Heart right ventricle (tissue), 16 donors: ENCODE measurements around the gene REPS1. TPM values are rescaled to one million over a fixed set of nuclear protein-coding genes. Genes with fewer than 3 reads are reported as not detected.
"Not testable (repeated sequence)": the region's sequence is repeated elsewhere in the genome, so short reads cannot be mapped to it uniquely, and the experiment has no call there.

ENCODE experiments used
- ATAC-seq, 8 donors: fragments of 200-7000 bp; cut with Tn5 transposase; one replicate each; pipeline ENCODE4 v1.9.1; 2020; ENCODE audit warnings: mild to moderate bottlenecking in 8 of 8, moderate library complexity in 8 of 8, moderate number of reproducible peaks in 1 of 8
- DNase-seq, 2 donors: peaks; one replicate each; pipeline ENCODE4 v3.0.0-alpha.2; 2020
- H3K27ac ChIP-seq, 10 donors: fragments of 200-600 bp; sonication (generic) in 2 of 10; one replicate each; pipeline versions ENCODE4 v1.5.0 to v1.8.0; 2020 to 2022; ENCODE audit warnings: mild to moderate bottlenecking in 3 of 10
- H3K27me3 ChIP-seq, 7 donors: fragments of 200-600 bp; one replicate each; pipeline ENCODE4 v1.8.0; 2021 to 2022; ENCODE audit warnings: mild to moderate bottlenecking in 2 of 7
- H3K36me3 ChIP-seq, 9 donors: fragments of 200-600 bp; sonication (generic) in 1 of 9; one replicate each; pipeline versions ENCODE4 v1.5.0 to v1.8.0; 2020 to 2022; ENCODE audit warnings: mild to moderate bottlenecking in 2 of 9
- H3K4me1 ChIP-seq, 9 donors: fragments of 200-600 bp; sonication (generic) in 1 of 9; one replicate each; pipeline versions ENCODE4 v1.5.0 to v1.8.0; 2020 to 2022; ENCODE audit warnings: mild to moderate bottlenecking in 4 of 9
- H3K4me3 ChIP-seq, 10 donors: fragments of 200-600 bp; sonication (generic) in 2 of 10; one replicate each; pipeline versions ENCODE4 v1.5.0 to v1.8.0; 2020 to 2022; ENCODE audit warnings: mild to moderate bottlenecking in 7 of 10, moderate library complexity in 2 of 10
- H3K9me3 ChIP-seq, 11 donors: fragments of 200-600 bp in 10 of 11; sonication (generic) in 2 of 11; one replicate each; pipeline versions ENCODE4 v1.5.0 to v1.8.0; 2013 to 2022; ENCODE audit warnings: mild to moderate bottlenecking in 2 of 11, control low read depth in 1 of 11, moderate library complexity in 1 of 11
- WGBS, 2 donors: extraction: QIAGEN DNeasy Blood & Tissue Kit; methylation state at CpG; one replicate each; pipeline ENCODE4 v1.1.7; 2013; ENCODE audit warnings: inconsistent platforms in 1 of 2; 5-methylcytosine and 5-hydroxymethylcytosine counted together
- intact Hi-C, 10 donors: fragments of 100-400 bp; cut with DNase I; formaldehyde crosslinking; loops; one replicate each; pipeline versions ENCODE4 v1.11.1 to v1.14.2; 2022
- polyA plus RNA-seq, 2 donors: library from polyadenylated mRNA; stranded (reverse); fragments of 200-250 nt; gene quantifications; one replicate each; pipeline ENCODE4 v1.2.3, GENCODE V29; 2013
- total RNA-seq, 10 donors: library from RNA; stranded (reverse); fragmentation: NEBNext Ultra II Directional in 3 of 10; extraction: Animal tissue kit (Norgen Biotek cat#: 25700) in 3 of 10; gene quantifications; one replicate each; pipeline versions ENCODE4 v1.2.1 to v1.2.4, GENCODE V29; 2021 to 2023
- TF ChIP-seq, protein P1 (sequence below), 9 donors: fragments of 200-600 bp; sonication (generic) in 2 of 9; IDR thresholded peaks; one replicate each; pipeline versions ENCODE4 v1.5.0 to v1.8.0; 2021 to 2022; ENCODE audit warnings: antibody characterized with exemption in 9 of 9, mild to moderate bottlenecking in 5 of 9, moderate library complexity in 1 of 9
- donor health status: Arrhythmogenic right ventricular cardiomyopathy.
- donor health status: ischemic (EF 13 %, LVEDD 7.1; RV severe dilation, severe dysfunction).
- donor health status: healthy with polysubstance abuse.
- donor health status: DM: no; HTN: yes; CAD: no.
- donor health status: DM: no; HTN: no; CAD: no.
- donor health status: ischemic (EF 25% LVEDD 6.9; RV normal size, moderate dysfunction).
- donor health status: ischemic (EF 25% LVEDD 5.7; RV mildly dilated, moderate dysfunction).
- donor health status: healthy.
- donor health status: DM: yes; HTN: yes; CAD: no.
- donor health status: Ischemic cardiomyopathy.
- donor health status: ischemic (EF 35%, LVEDD 5.7; RV mildly dilated, moderate dysfunction).
- donor health status: nonischemic (EF 11% LVEDD 7.7; RV severe dilation, severe dysfunction).
- donor health status: DM: yes; HTN: yes; CAD: no.
- donor health status: PGD.
- donor health status: ischemic (EF 29% LVEDD 5.4; RV normal size, mild dysfunction).
- donor health status: nonischemic (EF 23%, LVEDD 6.1; RV moderate dilation, normal function).

Gene REPS1
- total and polyA plus RNA-seq, 12 donors = 30.2 to 43.9 (median 39.4) TPM

DNA sequence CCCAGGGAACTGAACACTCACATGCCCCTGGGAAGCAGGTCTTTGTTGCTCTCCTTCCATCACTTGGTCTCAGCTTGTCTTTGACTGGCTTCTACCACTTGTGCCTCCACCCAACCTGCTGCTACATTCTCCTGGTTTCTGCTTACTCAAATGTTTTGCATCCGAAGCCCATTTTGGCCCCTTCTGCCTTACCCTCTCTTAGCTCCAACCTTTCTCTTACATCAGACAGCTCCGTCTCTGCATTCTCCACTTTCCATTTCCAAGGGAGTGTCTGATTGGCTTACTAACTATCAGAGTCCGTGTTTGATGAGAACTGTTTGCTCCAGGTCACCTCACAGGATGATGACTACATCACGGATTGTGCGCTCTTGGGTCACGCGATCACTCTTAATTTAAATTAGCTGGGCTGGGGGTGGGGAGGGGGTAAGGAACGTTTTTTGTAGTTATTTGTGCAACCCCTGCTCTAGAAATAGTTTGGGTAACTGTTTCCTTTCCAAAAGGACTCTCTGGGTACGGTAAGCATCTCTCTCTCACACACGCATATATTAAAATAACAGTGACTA lies 39.6 kb upstream of the REPS1 start:
- Histone ChIP-seq H3K4me3 (peak overlapping the region in 9 of 10 donors; percentile 85 to 97 (median 95)), H3K4me1 (peaks cover 0 to 45% (median 18%) of the 10 kb centered on the region in 9 donors), H3K27ac (peak overlapping the region in 8 of 10 donors; percentile 84 to 96 (median 89)), H3K27me3 (no peaks in the 10 kb centered on the region), H3K36me3 (no peaks in the 10 kb centered on the region), H3K9me3 (no peaks in the 10 kb centered on the region)
- intact Hi-C loops = loop anchor here in 2 of 10 donors (5.0 to 10.0 kb wide), 2 partner anchors 40 to 87 kb away; partner anchors contain the start of gene REPS1 (in 1 of the 2)
- DNase-seq (no peak), ATAC-seq (peak in 3 of 8 donors; percentile 17 to 26 (median 20))
- 13 to 22% methylated on average over 10 of the region's 10 CpGs for WGBS, 2 donors
- TF ChIP-seq, protein P1, sequence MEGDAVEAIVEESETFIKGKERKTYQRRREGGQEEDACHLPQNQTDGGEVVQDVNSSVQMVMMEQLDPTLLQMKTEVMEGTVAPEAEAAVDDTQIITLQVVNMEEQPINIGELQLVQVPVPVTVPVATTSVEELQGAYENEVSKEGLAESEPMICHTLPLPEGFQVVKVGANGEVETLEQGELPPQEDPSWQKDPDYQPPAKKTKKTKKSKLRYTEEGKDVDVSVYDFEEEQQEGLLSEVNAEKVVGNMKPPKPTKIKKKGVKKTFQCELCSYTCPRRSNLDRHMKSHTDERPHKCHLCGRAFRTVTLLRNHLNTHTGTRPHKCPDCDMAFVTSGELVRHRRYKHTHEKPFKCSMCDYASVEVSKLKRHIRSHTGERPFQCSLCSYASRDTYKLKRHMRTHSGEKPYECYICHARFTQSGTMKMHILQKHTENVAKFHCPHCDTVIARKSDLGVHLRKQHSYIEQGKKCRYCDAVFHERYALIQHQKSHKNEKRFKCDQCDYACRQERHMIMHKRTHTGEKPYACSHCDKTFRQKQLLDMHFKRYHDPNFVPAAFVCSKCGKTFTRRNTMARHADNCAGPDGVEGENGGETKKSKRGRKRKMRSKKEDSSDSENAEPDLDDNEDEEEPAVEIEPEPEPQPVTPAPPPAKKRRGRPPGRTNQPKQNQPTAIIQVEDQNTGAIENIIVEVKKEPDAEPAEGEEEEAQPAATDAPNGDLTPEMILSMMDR (IDR thresholded peaks at IDR 0.05) = no peak

- 92 to 96% methylated on average over 3 of the region's 3 CpGs for WGBS, 2 donors
- not testable (repeated sequence) for H3K27ac ChIP-seq, DNase-seq, H3K36me3 ChIP-seq, H3K27me3 ChIP-seq, H3K4me3 ChIP-seq, ATAC-seq, H3K9me3 ChIP-seq
- intact Hi-C loops = loop anchor here in 2 of 10 donors (5.0 to 10.0 kb wide), 2 partner anchors 38 to 89 kb away; partner anchors contain the start of gene REPS1 (in 1 of the 2)
- H3K4me1 ChIP-seq = peaks cover 0 to 29% (median 14%) of the 10 kb centered on the region in 9 donors
Observed at GRCh38 chr6:139025416-139025815, 37.4 kb upstream of the REPS1 start.

DNA sequence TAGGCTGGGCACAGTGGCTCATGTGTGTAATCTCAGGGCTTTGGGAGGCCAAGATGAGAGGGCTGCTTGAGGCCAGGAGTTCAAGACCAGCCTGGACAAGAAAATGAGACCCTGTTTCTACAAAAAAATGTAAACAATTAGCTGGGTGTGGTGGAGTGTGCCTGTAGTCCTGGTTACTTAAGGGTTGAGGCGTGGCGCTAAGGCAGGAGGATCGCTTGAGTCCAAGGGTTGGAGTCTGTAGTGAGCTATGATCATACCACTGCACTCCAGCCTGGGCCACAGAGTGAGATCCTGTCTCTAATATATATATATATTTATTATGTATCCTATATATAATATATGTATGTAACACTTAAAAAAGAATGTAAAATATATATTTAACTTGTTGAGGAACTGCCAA lies 32.6 kb upstream of the REPS1 start:
- intact Hi-C loops = loop anchor here in 1 of 10 donors (10.0 kb wide), 1 partner anchor 94 kb away; no protein-coding TSS in a partner anchor

DNA sequence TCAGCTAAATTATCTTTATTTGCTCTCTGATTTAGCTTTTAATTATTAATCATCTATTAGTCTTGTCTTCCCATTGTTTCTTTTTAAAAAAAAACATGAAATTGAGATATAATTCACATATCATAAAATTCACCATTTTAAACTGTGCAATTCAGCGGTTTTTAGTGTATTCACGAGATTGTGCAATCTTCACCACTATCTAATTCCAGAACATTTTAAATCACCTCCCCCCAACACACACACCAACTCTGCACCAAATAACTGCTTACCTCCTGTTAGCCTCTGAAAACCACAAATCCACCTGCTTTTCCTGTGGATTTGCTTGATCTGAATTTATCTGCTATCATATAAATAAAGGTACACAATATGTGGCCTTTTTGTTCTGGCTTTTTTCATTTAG lies 31.7 kb upstream of the REPS1 start:
- WGBS, 2 donors = 97 to 99% methylated on average over 2 of the region's 2 CpGs
- DNase-seq (no peak), ATAC-seq (no peak)
- no peak overlapping the region for H3K27ac ChIP-seq
- H3K9me3 ChIP-seq = no peaks in the 10 kb centered on the region
- peaks cover 0 to 30% (median 18%) of the 10 kb centered on the region in 9 donors for H3K4me1 ChIP-seq
- intact Hi-C loops = loop anchor here in 1 of 10 donors (10.0 kb wide), 1 partner anchor 95 kb away; no protein-coding TSS in a partner anchor
- H3K4me3 ChIP-seq = no peak overlapping the region
- TF ChIP-seq, protein P1 (IDR thresholded peaks at IDR 0.05) = no peak
- no peaks in the 10 kb centered on the region for H3K27me3 ChIP-seq
- H3K36me3 ChIP-seq = no peaks in the 10 kb centered on the region

More for the DNA sequence above, 32.6 kb upstream of the REPS1 start:
- Histone ChIP-seq H3K27ac (no peak overlapping the region), H3K4me3 (no peak overlapping the region), H3K36me3 (no peaks in the 10 kb centered on the region), H3K4me1 (peaks cover 0 to 26% (median 18%) of the 10 kb centered on the region in 9 donors), H3K27me3 (no peaks in the 10 kb centered on the region), H3K9me3 (no peaks in the 10 kb centered on the region)
- ATAC-seq (no peak), DNase-seq (no peak)
- 95 to 100% methylated on average over 3 of the region's 3 CpGs for WGBS, 2 donors
- TF ChIP-seq, protein P1 (IDR thresholded peaks at IDR 0.05) = no peak

GRCh38 chr6:139017227-139017626 lies 29.2 kb upstream of the REPS1 start:
- no peaks in the 10 kb centered on the region for H3K36me3 ChIP-seq
- H3K27ac ChIP-seq = peak overlapping the region in 7 of 10 donors; percentile 5 to 71 (median 46)
- intact Hi-C loops = no loop called here
- ATAC-seq (peak in 6 of 8 donors; percentile 22 to 53 (median 42)), DNase-seq (no peak)
- WGBS, 2 donors = 44 to 50% methylated on average over 3 of the region's 3 CpGs
- H3K4me3 ChIP-seq = no peak overlapping the region
- H3K9me3 ChIP-seq = no peaks in the 10 kb centered on the region
- TF ChIP-seq, protein P1 (IDR thresholded peaks at IDR 0.05) = no peak
- no peaks in the 10 kb centered on the region for H3K27me3 ChIP-seq
- H3K4me1 ChIP-seq = peaks cover 0 to 30% (median 18%) of the 10 kb centered on the region in 9 donors
